Activated CD8-positive, alpha-beta memory T cell treated with anti-CD3 and anti-CD28 coated beads, Interleukin-2, amount 10 ng/mL, durations not matched to agents 7 days and 5 days (primary cell): ENCODE data around the gene GRIN3B. TPM values are rescaled to one million over a fixed set of nuclear protein-coding genes. Genes with fewer than 3 reads are reported as not detected.
A peak's percentile ranks its signal among the peaks of the same experiment; 100 is the strongest.

Experiments used
- ATAC-seq: fragments of 150-1000 bp; cut with Tn5 transposase; one replicate; pipeline ENCODE4 v1.10.0; 2021; ENCODE audit warnings: moderate library complexity
- CTCF ChIA-PET: fragments of 350-600 bp; sonication (Branson Sonifier 250); formaldehyde crosslinking; loops from one replicate; lab custom pipeline; 2021; ENCODE audit warnings: antibody characterized with exemption; lab: Charles Lee
- DNase-seq: peaks from one replicate; pipeline ENCODE4 v3.0.0-alpha.2; 2020
- H3K27ac Mint-ChIP-seq: one replicate; pipeline ENCODE4 v1.8.0; 2021; ENCODE audit warnings: mild to moderate bottlenecking, mixed read lengths
- H3K27me3 Mint-ChIP-seq: one replicate; pipeline ENCODE4 v1.8.0; 2021; ENCODE audit warnings: mixed read lengths
- H3K36me3 Mint-ChIP-seq: one replicate; pipeline ENCODE4 v1.8.0; 2021; ENCODE audit warnings: mild to moderate bottlenecking, mixed read lengths
- H3K4me1 Mint-ChIP-seq: one replicate; pipeline ENCODE4 v1.8.0; 2021; ENCODE audit warnings: mixed read lengths
- H3K4me3 Mint-ChIP-seq: one replicate; pipeline ENCODE4 v1.8.0; 2021; ENCODE audit warnings: mild to moderate bottlenecking, moderate library complexity, mixed read lengths
- H3K9me3 Mint-ChIP-seq: one replicate; pipeline ENCODE4 v1.8.0; 2022; ENCODE audit warnings: low read depth, mixed read lengths
- total RNA-seq, 2 experiments: library from RNA; stranded (reverse); gene quantifications; one replicate each; pipeline ENCODE4 v1.2.3, GENCODE V29; 2021

The GRIN3B gene
- total RNA-seq, 2 experiments from 2014 or later = not detected

DNA sequence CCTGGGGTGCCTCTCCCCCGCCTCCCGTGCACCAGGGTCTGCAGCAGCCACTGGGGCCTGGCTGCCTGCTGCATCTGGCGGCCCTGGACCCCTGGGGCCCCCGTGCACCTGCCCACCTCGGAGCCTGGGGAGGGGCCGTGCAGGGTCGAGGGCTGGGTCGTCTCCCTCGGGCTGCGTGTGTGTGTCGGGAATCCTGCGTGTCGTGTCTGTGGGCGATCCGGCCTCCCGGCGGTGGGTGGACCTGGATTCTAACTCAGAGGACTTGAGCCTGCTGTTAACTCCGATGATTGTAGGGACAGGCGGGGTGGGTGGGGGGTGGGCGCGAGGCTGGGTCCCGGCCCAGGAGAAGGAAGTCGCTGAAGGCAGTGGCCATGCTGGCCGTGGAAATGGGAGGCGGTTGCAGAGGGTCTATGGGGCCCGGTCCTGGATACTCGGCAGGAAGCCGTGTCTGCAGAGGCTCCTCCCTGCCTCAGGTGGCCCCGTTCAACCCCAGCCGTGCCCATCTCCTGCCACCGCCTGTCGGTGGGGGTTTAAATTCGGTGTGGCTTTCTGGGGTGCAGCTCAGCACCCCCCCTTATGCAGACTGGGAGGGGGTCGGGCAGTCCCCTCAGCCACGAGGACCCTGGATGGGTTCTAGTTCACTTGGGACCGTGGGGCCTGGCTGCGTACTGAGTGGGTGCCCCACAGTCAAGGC lies 25.5 kb upstream of the GRIN3B start:
- ATAC-seq = no peak
- CTCF ChIA-PET = no interaction called here
- Mint-ChIP-seq H3K4me3 (no peak overlapping the region), H3K27ac (no peak overlapping the region), H3K9me3 (peaks cover 2% of the 10 kb centered on the region), H3K4me1 (no peaks in the 10 kb centered on the region), H3K36me3 (peaks cover 20% of the 10 kb centered on the region), H3K27me3 (no peaks in the 10 kb centered on the region)
- DNase-seq = no peak

DNA sequence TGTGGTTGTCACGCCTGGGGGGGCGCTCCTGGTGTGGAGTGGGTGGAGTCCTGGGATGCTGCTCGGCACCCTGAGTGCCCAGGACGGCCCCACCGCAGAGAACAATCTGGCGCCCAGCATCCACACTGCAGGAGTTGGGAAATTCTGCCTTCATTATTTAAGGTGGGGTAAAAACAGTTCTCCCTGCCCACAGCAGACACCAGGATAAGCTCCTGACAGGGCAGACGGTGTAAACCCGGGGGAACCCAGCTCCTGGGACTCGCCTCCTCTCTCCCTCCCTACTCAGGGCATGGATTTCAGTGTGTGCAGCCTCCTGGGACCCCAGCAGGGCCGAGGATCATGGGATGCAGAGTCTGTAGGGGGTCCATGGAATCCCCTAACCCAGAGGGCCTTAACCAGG lies 23.7 kb upstream of the GRIN3B start:
- H3K36me3 Mint-ChIP-seq = peaks cover 7% of the 10 kb centered on the region
- ATAC-seq (no peak), DNase-seq (no peak)
- CTCF ChIA-PET = interaction anchor here (0.7 to 1.3 kb wide), 2 partner anchors 54 to 421 kb away, joined by 3 to 4 read pairs; no protein-coding TSS in a partner anchor
- H3K9me3 Mint-ChIP-seq = no peaks in the 10 kb centered on the region
- no peaks in the 10 kb centered on the region for H3K27me3 Mint-ChIP-seq
- H3K4me3 Mint-ChIP-seq = no peak overlapping the region
- H3K27ac Mint-ChIP-seq = no peak overlapping the region
- H3K4me1 Mint-ChIP-seq = no peaks in the 10 kb centered on the region

DNA sequence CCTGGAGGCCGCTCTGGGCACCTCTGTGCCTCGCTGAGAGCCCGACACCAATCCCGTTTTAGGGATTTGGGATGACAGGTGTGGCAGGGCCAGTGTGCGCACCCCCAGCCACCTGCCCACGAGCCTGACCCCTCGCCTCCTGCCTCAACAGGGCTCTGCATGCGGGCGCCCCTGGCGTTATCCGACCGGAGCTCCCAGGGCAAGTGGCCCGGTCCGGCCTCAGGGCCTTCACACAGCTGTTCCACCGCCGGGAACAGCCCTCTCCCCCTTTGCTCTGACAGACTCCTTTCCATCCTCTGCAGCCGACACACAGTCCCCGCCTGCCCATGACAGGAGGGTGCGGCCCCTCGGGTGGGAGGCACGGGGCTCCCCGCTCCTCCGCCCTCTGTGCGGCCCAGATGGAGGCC lies 23.2 kb upstream of the GRIN3B start:
- Mint-ChIP-seq H3K27me3 (no peaks in the 10 kb centered on the region), H3K4me3 (no peak overlapping the region), H3K27ac (no peak overlapping the region), H3K36me3 (peaks cover 5% of the 10 kb centered on the region), H3K4me1 (no peaks in the 10 kb centered on the region), H3K9me3 (no peaks in the 10 kb centered on the region)
- CTCF ChIA-PET = interaction anchor here (0.6 to 9.9 kb wide), 3 partner anchors 11 to 55 kb away, joined by 3 to 163 read pairs (median 4); no protein-coding TSS in a partner anchor
- ATAC-seq (no peak), DNase-seq (no peak)

DNA sequence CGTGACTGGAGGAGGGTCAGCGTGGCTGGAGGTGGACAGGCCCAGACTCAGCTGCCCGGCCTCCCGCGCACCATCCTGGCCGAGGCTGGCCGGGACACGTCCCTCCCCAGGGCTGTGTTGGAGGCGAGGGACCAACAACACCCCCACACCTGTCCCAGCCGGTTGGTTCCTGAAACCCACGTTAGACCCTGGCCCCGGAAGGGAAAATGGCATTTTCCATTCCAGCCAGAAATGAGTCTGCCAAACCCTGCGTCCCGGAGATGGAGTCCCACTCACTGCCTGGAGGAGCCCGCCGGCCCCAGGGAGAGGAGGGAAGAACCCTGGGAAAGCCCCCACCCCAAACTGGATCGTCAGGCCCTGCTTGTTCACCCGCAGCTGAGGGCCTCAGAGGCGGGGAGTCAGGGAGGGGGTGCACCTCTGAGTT lies 20.9 kb upstream of the GRIN3B start:
- no peak for DNase-seq
- Mint-ChIP-seq H3K9me3 (no peaks in the 10 kb centered on the region), H3K4me3 (no peak overlapping the region), H3K4me1 (peaks cover 4% of the 10 kb centered on the region), H3K36me3 (no peaks in the 10 kb centered on the region), H3K27ac (no peak overlapping the region), H3K27me3 (no peaks in the 10 kb centered on the region)
- CTCF ChIA-PET = interaction anchor here (1.0 to 9.9 kb wide), 2 partner anchors 47 to 57 kb away, joined by 3 to 163 read pairs; no protein-coding TSS in a partner anchor
- ATAC-seq = no peak

DNA sequence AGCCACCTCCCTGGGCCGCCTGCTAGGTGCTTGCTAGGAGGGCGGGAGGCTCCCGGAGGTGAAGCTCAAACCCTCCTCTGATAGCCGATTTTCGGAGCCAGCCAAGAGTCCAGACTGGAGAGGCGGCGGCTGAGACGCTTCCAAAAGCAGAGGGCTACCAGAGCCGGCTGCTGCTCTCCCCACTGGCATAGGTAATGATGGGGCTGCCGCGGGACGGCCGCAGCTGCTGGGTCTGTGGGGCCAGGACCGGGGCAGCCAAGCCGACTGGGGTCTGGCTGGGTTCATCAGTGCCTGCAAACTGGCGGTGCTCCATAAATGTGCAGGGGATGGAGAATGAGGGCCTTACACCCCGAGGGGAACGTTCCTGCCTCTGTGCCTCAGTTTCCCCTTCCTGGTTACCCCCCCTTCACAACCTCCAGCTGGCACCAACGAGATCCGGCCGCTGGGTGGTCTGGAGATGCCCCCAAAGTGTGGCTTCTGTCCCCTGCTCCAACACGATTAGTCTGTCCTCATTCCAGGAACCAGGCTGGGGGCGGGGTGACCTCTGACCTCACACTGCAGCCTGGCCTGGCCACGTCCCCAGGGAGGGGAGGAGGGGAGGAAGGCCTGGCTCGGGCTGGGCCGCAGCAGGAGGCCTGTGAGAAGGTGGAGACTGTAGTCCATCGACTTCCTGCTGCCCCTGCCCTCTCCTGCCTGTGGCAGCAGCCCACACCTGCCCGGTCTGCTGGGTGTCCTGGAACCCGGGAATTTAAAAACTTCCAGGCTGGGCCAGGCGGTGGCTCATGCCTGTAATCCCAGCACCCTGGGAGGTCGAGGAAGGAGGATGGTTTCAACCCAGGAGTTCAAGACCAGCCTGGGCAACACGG lies 19.9 kb upstream of the GRIN3B start:
- Mint-ChIP-seq H3K9me3 (no peaks in the 10 kb centered on the region), H3K36me3 (no peaks in the 10 kb centered on the region), H3K4me1 (peaks cover 11% of the 10 kb centered on the region), H3K27me3 (no peaks in the 10 kb centered on the region), H3K4me3 (no peak overlapping the region), H3K27ac (no peak overlapping the region)
- CTCF ChIA-PET = interaction anchor here (0.6 to 9.9 kb wide), 2 partner anchors 18 to 58 kb away, joined by 3 to 163 read pairs; no protein-coding TSS in a partner anchor
- no peak for DNase-seq
- no peak for ATAC-seq

DNA sequence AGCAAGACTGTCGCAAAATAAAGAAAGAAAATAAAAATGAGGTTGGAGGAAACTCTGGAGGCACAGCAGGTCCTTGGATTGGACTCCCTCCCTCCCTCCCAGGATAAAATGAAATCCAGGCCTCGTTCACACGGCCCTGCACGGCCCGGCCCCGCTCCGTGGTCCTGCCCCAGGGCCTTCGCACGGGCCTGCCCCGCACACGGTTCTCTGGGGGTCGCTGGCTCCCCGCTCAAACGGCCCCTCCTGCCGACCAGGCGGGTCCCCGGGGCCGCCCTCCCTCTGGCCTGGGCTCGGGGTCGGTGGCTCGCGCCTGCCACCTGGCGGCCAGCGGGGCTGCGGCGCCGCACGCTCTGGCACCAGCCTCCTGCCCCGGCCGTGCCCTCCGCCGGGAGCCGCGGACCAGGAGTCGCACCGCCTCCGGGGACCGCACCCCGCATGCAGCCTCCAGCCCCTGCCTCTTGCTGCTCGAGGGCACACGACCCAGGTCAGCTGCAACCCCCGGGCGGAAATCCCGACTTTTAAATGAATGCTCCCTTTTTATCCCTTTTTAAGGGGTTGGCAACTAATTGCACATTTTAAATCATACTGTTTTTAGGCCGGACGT lies 17.6 kb upstream of the GRIN3B start:
- DNase-seq (peak; percentile 80), ATAC-seq (peak; percentile 82)
- peaks cover 16% of the 10 kb centered on the region for H3K4me1 Mint-ChIP-seq
- H3K4me3 Mint-ChIP-seq = no peak overlapping the region
- H3K27ac Mint-ChIP-seq = peak overlapping the region; percentile 61
- H3K36me3 Mint-ChIP-seq = peaks cover 1% of the 10 kb centered on the region
- no peaks in the 10 kb centered on the region for H3K27me3 Mint-ChIP-seq
- CTCF ChIA-PET = interaction anchor here (0.8 to 9.9 kb wide), 12 partner anchors 13 to 258 kb away, joined by 3 to 163 read pairs (median 4); no protein-coding TSS in a partner anchor
- H3K9me3 Mint-ChIP-seq = no peaks in the 10 kb centered on the region

DNA sequence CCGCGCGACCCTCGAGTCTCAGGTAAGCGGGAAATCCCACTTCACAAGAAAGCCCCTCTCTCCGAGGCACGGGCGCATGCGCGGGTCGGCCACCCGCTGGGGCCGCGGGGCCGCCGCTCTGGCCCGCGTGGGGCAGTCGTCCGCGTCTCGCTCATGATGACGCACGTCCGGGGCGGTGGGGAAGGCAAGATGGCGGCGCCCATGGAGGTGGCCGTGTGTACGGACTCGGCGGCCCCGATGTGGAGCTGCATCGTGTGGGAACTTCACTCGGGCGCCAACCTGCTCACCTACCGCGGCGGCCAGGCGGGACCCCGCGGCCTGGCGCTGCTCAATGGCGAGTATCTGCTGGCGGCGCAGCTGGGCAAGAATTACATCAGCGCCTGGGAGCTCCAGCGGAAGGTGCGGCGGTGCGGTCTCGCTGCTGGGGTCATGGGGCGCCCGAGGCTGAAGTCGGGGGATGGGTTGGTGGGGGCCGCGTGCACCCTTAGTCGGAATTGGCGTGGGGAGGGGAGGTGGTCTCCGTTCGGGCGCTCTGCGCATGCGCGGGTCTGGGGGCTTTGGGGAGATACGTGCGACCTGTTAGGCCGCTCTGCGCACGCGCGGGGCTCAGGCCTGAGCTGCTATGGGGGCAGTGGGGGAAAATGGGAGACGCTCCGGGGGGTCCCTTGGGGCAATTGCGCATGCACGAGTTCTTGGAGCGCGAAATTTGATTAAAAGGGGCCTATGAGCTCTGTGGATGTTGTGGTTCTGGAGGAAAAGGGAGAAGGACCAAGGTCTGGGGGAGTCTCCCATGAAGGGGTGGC lies 15.9 kb upstream of the GRIN3B start, which contains the start of gene WDR18:
WDR18 (plus strand) TSS at position 181 of the 803 bp plus-strand sequence; CDS start at position 190, 9 bp downstream.
- H3K36me3 Mint-ChIP-seq = peaks cover 4% of the 10 kb centered on the region
- peak within 1 kb of the TSS; percentile 89 for H3K27ac Mint-ChIP-seq
- peaks cover 29% of the 10 kb centered on the region for H3K4me1 Mint-ChIP-seq
- DNase-seq (peak; percentile 94), ATAC-seq (peak; percentile 93)
- CTCF ChIA-PET = interaction anchor here (0.7 to 9.9 kb wide), 32 partner anchors 13 to 562 kb away, joined by 3 to 163 read pairs (median 4); partner anchors contain the start of genes ABCA7, CFD and GPX4
- no peaks in the 10 kb centered on the region for H3K27me3 Mint-ChIP-seq
- H3K9me3 Mint-ChIP-seq = no peaks in the 10 kb centered on the region
- peak within 1 kb of the TSS; percentile 90 for H3K4me3 Mint-ChIP-seq

DNA sequence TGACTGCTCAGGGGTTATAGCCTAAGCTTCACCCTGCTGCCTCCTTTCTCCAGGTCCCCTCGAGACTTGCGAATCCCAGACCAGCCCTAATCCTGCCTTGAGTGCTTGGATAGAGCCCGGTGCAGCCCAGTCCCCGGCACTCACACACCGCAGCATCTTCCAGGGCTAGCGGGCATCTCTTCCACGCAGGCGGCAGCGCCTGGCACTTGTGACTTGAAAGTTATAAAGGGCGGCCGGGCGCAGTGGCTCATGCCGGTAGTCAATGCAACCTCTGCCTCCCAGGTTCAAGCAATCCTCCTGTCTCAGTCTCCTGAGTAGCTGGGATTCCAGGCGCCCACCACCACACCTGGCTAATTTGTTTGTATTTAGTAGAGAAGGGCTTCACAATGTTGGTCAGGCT lies 14.1 kb upstream of the GRIN3B start:
- no peak for ATAC-seq
- H3K27ac Mint-ChIP-seq = no peak overlapping the region
- peaks cover 32% of the 10 kb centered on the region for H3K4me1 Mint-ChIP-seq
- CTCF ChIA-PET = interaction anchor here (1.2 to 9.9 kb wide), 4 partner anchors 11 to 254 kb away, joined by 3 to 163 read pairs (median 14); no protein-coding TSS in a partner anchor
- DNase-seq = no peak
- H3K9me3 Mint-ChIP-seq = no peaks in the 10 kb centered on the region
- no peaks in the 10 kb centered on the region for H3K27me3 Mint-ChIP-seq
- H3K4me3 Mint-ChIP-seq = no peak overlapping the region
- H3K36me3 Mint-ChIP-seq = peaks cover 9% of the 10 kb centered on the region

DNA sequence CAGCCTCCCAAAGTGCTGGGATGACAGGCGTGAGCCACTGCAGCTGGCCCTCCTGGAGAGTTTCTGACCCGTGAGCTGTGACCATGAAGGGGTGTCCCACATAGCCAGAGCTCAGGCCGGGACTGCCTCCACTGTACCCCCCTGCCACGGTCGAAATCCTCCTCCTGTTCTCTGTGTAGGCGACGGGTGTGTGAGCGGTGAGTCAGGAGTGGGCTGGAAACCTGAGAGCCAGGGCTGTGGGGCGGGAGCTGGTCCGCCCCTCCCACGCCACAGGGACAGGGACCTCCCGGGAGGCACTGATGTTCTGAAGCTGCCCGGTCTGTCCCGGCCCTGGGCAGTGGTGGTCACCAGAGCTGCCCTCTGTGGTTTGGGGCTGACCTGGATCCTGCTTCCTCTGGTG lies 12.1 kb upstream of the GRIN3B start:
- CTCF ChIA-PET = interaction anchor here (0.8 to 1.8 kb wide), 3 partner anchors 9 to 16 kb away, joined by 4 to 7 read pairs (median 6); no protein-coding TSS in a partner anchor
- ATAC-seq = no peak
- Mint-ChIP-seq H3K36me3 (peaks cover 12% of the 10 kb centered on the region), H3K4me3 (no peak overlapping the region), H3K27me3 (no peaks in the 10 kb centered on the region), H3K27ac (peak overlapping the region; percentile 37), H3K4me1 (peaks cover 30% of the 10 kb centered on the region), H3K9me3 (no peaks in the 10 kb centered on the region)
- no peak for DNase-seq

DNA sequence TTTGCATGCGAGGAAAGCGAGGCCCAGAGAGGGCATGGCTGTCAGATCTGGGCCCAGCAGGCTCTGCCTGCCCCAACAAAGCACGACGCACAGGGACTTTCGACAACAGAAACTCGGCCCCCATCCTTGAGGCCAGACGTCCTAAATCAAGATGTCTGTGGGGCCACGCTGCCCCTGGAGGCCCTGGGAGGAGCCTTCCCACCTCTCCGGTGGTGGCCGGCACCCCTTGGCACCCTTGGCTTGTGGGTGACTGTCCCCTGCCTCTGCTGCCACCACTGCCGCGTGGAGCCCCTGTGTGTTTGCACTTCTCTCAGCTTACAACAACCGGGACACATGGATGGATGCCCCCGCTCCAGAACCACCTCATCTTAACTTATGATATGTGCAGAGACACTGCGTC lies 11.7 kb upstream of the GRIN3B start:
- Mint-ChIP-seq H3K4me3 (no peak overlapping the region), H3K27me3 (no peaks in the 10 kb centered on the region), H3K9me3 (no peaks in the 10 kb centered on the region), H3K27ac (peak overlapping the region; percentile 58), H3K36me3 (peaks cover 12% of the 10 kb centered on the region), H3K4me1 (peaks cover 28% of the 10 kb centered on the region)
- no peak for ATAC-seq
- CTCF ChIA-PET = interaction anchor here (1.6 to 1.8 kb wide), 2 partner anchors 9 to 10 kb away, joined by 6 to 7 read pairs; no protein-coding TSS in a partner anchor
- no peak for DNase-seq

DNA sequence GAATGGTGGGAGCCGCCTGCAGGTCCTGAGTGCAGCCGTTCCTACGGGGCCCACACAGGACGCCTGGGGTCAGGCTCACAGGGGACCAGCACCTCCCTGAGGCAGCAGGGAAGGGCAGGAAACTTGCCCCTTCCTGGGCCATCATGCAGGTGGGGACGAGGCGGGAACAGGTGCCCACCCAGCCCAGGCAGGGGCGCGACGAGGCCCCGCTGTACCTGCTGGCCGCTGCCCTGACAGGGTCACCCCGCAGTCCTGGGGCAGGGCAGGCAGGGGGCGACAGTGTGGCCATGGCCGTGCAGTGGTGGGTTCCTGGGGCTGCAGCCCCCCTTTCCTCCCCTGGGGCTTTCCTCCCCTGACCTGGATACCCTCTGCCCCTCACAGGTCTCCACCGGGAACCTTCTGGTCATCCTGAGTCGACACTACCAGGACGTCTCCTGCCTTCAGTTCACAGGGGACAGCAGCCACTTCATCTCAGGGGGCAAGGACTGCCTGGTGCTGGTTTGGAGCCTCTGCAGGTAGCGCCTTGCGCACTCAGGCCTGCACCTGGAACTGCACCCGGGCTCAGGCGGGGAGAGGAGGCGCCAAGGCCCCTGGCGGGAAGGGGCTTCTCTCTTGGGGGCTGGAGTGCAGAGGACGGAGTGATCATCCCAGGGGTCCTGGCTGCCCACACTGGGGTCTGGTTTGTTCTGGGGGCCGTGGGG lies 10.7 kb upstream of the GRIN3B start:
- Mint-ChIP-seq H3K36me3 (peaks cover 12% of the 10 kb centered on the region), H3K4me1 (peaks cover 27% of the 10 kb centered on the region), H3K9me3 (no peaks in the 10 kb centered on the region), H3K27me3 (no peaks in the 10 kb centered on the region), H3K4me3 (no peak overlapping the region), H3K27ac (peak overlapping the region; percentile 56)
- ATAC-seq = no peak
- no peak for DNase-seq
- CTCF ChIA-PET = interaction anchor here (1.8 kb wide), 1 partner anchor 9 kb away, joined by 6 read pairs; no protein-coding TSS in a partner anchor
